ENCODE measurements around the gene FRMD5.
A peak's percentile ranks its signal among the peaks of the same experiment; 100 is the strongest.

FRMD5 gene

DNA sequence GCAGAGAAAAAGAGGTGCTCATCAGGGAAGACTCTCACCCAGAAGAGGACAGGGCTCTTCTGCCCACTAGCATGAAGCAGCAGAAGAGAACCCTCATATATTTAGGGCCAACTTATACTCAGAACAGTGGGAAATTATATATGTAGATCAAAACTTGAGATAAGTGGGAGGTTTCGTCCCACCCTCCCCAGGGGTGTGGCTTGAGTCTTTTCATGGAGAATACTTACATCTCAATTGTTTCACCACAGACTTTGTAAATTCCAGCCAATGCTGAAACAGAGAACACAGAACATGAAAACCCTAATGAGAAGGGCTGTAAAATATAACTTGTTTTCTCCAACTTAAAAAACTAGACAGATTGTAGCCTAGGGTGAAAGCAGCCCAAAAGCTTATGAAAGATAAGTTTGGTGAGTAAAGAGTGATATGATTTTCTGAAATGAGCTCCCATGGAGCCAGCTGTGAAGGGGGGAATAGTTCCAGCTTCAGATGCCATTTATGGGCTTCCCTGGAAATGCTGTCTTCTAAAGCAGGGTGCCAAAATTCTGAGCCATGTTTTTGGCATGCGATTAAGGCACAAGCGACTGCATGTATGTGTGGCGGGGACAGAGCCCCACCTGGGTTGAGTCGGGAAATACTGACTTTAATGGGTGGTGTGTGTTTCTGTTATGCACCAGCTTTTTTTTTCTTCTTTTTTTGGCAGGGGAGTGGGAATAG, 275.4 kb downstream of the FRMD5 start:
- no peak for DNase-seq

DNA sequence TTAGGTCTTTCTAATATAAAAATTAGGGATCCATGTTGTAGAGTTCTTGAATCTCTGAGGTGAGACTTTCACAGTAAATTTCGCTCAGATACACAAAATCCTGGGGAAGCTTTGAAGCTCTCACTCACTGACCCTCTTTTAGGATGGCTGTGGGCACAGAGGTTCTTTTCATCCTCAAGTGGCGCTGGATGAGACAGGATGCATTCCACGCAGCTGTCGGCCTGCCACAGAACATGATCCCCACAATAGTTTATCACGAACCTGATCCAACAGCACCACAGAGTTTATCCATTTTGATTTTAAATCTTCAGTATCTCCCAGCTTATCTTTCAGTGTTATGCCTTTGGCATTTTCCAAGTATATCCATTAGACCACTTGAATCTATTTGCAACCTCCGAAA, 276.4 kb downstream of the FRMD5 start:
- no peak for DNase-seq

DNA sequence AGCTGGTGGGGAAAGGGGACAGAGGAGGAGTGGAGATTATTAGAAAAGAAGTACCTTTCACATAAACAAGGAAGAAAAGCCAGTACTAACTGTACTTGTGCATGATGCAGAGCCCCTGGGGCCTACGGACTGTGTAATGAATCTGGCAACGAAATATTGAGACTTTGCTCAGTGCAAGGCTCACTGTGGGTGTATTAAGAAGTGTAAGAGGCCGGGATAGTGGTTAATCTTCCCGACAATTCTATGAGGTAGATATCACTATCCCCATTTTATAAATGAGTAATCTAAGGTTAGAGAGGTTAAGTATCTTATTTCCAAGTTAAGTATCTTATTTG, 278.8 kb downstream of the FRMD5 start:
- no peak for DNase-seq

DNA sequence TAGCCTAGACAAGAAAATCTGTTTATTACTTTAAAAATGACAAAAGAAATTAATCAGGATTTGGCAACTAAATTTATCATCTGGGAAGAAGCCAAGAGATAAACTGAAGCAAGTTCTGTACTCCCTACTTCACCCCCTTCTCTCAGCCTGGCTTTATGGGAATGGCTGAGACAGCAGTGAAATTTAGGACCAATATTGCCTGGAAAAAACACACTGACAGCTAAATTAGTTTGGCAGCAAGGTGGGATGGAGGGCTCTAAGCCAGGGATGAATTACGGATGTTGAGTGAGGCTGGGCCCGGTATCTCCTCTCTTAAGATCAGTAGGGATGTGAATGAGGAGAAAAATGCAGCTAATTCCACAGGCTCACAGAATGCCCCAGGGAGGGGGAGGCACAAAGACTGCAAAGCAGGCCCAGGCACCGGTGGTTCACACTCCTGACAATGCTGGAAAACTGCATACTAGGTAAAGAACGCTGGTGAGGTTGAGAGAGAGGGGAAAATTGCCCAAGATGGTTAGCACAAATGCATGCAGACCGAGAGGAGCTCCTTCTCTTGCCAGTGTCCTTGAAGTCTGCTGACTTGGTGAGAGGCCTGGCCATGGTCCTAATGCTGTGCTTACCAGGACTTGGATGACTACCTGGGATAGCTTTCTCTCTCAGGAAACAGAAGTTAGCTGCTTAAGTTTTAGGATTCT, 279.3 kb downstream of the FRMD5 start:
- DNase-seq, result no peak

DNA sequence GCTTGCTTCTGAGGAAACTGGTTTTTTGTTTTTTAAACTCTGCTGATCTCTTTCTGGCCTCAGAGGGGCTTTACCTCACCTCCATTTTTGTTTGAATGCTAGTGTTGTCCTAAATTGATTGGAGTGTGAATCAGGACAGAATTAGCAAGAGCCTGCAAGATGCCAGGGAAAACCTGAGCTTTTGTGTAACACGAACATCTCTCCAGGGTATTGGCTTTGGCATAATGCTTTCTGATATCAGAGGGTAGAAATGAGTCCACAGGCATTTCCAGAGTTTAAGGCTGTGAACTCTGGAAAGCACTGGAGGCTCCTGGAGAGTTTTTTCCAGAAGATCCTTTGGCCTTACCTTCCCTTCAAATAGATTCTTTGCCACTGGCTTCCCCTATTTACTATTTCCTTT, 281.1 kb downstream of the FRMD5 start:
- no peak for DNase-seq

DNA sequence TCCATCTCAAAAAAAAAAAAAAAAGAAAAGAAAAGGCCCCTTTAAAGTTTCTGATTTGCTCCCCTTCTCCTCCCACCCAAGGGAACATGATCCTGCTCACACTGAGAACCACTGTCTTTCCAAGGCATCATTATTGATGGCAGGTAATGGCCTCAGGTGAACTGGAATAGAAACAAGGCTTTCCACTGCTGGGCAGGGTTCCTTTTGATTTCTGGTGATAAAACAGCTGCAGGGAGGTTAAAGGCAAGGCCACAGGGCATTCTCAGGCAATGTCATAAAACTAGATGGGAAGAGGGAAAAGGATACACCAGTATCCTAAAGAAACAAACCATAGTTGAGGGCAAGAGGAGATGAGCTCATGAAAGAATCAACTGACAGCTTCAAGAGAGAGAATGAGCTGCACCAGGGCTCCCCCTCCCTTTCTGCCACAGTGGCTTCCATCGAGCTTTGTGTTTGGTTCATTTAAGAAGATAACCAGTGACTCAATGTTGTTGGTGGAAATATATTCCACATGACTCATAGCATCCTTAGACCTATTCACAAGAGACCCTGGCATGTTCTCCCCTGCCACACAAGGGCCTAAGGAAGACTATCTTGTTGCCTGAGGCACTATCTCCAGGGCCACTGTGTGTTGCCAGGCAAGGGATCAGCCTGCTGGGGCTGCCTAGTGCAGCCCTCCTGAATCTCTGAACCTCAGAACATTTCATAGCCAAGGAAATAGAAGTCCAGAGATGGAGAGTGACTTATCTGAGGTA, 281.9 kb downstream of the FRMD5 start:
- peak; percentile 69 for DNase-seq

DNA sequence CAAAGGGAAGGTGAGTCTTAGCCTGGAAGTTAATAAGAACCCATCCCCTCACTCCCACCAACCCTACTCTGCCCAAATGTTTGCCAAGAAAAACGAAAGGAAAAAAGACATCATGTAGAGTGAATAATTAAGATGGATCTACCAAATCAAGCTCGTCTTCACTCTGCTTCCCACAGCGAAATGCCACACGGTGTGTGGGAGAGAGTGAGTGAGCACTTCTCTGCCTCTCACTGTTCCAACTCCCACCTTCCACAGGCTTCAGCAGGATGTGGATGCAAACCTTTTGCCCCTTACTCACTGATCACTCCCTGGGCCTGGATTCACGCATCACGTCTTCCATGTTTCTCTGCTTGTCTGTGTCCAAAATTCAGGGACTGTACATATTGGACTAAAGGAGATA, 282.9 kb downstream of the FRMD5 start:
- DNase-seq, result no peak

DNA sequence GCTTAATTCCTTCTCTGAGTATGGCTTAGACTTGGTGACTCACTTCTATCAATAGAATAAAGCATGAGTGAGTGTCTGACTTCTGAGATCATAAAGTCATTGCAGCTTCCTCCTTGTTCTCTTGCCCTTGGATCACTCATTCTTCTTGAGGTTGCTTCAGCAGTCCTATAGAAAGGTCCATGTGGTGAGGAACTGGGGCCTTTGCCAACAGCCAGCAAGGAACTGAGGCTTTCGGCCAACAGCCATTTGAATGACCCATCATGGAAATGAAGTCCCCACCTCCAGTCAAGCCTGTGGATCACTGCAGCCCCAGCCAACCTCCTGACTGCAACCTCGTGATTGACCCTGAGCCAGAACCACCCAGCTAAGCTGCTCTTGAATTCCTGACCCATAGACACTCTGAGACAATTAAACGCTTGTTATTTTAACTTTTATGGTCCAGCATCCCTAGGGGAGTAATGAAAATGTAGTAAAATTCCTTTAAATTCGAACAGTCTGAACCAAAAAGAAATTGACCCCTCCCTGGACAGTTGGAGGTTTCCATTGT, 283.8 kb downstream of the FRMD5 start:
- peak; percentile 89 for DNase-seq

DNA sequence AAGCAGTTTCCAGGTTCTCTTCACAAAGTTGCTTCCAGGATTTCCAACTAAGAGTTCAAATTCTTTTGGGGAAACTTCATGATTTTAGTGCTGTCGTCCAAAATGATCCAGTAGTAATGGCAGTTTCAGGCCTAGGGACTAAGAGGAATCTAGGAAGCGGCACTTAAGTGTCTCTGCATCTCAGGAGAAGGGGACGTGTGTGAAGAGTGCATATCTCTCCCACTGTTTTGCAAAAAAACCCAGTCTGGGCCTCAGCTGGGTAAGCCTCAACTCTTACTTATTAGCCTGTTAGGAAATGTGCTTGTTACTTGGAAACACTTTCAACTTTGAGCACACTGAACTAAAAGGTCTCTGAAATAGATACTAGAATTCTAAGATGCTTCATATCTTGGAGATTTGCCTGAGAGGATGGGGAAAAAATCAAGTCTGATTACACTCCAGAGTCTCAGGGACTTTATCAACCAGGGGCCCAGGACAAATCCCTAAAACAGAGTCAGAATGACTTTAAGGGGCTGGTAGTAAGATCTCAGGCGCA, 286.5 kb downstream of the FRMD5 start:
- DNase-seq, result no peak

DNA sequence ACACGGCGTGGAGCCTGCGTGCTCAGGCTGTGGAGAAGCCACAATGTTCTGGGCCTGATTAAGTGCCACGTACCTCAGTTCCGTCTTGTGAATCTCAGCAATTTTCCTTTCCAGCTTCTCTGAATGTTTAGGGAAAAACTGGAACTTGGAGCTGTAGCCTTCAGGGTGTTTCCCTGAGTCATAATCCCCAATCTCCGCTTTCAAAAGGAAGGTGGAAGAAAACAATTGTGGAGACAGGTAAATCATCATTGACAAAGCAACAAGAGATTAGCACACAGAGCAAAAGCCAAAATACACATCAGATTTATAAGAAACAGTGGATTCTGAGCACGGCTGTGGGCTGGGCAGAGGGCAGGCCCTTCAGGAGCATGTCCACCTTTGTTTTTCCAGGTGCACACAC, 289.3 kb downstream of the FRMD5 start:
- DNase-seq, result no peak

DNA sequence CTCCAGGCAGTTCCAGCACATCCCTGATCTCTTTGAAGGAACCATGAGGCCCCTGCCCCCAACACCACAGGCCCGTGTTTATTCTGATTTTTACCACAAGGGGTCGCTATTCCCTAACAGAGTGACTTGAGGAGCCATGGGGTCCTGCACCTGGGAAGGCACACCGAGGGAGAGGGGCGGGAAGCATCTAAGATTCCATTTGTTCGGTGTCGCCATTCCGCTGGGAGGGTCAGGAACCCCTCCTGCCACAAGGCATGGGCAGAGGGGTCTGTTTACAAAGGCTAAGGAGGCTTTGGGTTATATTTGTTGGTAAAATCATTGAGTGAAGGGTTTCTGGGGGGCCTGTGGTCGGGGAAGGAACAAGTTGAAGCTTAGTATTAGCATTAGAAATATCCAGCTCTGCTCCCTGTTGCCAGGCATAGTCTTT, 291.2 kb downstream of the FRMD5 start:
- no peak for DNase-seq

DNA sequence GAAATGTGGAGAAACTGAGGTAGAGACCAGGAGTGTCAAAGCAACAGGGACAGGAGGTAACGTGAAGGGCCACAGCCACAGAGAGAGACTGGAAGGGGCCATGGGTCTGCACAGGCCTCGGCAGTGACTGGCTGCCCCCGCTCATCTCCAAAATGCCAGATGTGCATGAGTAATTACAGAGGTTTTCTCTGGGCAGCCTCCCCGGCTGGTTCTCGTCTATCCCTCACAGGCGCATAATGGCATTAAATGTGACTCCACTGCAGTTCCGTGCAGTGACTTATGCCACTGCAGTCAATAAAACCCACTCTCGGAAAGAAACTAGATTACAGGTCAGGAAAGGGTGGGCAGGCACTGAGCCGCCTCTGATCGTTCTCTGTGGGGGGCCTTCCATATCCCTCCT, 293.6 kb downstream of the FRMD5 start:
- no peak for DNase-seq

DNA sequence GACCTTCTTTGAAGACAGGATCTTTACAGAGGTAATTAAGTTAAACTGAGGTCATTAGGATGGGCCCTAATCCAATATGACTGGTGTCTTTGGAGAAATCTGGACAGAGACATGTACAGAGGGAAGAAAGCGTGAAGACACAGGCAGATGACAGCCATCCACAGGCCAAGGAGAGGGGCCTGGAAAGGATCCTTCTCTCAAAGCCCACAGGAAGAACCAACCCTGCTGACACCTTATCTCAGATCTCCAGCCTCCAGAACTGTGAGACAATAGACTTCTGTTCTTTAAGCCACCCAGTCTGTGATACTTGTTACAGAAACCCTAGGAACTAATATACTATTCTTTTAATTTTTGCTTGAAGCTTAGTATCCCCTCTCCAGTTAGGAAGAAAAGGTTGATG, 294.1 kb downstream of the FRMD5 start:
- DNase-seq, result no peak

DNA sequence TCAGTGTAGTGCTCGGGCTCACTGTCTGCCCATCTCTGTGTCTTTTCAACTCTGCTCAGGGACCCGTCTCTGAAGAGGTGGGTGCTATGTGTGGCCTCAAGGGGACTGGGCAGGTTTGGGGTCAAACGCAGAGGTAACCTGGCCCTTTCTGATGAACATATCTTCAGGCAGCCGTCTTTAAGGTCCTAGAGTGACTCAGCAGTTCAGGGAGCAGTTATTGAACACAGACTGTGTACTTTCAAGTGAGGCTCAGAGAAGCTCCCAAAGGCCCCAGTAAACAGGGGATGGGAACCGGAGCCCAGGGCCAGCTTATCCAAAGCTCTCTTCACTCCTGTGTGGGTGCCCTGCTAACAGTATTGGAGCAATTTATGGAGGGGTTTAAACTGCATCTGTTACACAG, 295.1 kb downstream of the FRMD5 start:
- no peak for DNase-seq

DNA sequence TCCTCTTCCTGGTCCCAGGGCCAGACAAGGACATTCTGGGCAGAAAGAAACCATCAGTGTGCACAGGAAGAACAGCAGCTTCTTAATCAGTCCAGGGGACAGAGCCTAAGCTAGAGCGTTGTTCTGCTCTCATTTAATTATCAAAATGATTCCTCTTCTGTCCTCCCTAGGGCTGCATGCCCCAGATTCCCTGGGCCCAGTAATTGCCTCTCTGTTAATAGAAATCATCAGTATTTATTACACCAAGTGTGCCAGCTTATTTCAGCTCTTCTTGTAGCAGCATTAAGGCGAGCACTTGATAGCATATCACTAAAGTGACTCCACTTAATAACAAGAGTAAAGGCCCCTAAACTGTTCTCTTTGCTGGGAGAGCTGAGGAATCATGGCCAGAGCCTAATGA, 296.2 kb downstream of the FRMD5 start:
- no peak for DNase-seq

DNA sequence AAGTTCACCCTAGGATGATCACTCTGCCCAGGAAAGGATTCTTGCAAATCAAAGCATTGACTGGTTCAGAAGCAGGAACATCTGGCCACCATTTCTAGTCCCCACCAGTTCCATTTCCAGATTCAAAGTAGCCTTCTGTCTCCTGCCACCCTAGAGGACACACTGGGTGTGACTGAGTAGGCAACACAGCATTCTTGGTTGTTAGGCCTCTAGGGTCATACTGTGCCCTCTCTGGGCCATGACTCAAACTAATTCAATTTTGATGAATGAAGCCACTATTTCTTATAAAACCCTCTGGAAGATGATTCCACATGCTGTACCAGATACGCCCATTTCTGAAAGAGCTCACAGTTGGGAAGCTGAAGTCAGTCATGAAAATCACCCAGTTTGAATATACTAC, 298.5 kb downstream of the FRMD5 start:
- DNase-seq, result no peak

DNA sequence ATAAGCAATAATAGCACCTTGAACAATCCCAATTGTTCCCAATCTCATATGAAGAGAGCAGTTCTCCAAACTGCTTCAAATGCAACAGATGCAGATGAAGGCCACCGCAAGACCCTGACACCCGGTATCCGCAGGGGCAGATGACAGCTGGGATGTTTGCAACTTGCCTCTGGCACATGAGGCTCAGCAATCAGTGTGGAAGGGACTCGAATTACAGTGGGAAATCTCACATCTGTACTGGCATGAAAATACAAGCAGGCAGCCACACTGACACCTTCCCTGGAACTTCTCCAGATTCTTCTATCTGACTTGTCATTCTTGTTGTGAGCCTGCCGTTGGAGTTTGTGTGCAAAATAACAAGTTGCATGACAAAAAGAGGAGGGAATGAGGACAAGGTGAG, 299.5 kb downstream of the FRMD5 start:
- no peak for DNase-seq

DNA sequence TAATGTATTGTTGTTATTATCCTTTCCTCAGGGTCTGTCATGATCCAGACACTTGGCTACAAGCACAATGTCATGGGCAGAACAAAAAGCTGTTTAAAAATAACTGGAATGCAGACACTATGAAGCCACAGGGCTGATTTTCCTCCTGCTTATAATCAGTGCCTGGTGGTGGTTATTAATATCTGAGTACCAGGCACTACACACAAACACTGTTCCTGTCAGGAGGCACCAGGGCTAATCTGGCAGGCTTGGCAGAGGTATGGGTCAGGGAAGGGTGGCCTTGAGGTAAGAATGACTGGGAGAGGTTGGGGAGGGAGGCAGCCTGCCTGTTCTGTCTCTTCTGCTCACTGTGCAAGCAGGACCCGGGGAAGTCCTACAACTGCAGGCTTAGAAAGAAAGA, 301.1 kb downstream of the FRMD5 start:
- DNase-seq, result no peak

DNA sequence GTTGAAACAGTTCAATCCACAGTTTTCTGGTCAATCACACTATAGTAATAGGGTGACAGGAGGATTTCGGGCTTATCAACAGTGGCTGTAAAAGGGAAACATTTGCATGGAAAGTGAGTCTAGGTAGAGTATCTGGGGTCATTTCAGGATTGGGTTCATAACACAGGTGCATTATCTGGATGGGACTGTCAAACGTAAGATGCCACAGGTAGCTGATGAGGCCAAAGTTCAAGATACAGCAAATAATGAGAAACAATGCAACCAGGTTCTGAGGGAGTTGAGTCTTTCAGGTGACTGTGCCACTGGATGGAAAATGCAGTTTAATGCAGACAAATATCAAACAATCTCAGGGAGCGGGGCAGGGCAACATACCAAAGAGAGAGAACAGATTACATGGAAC, 306.0 kb downstream of the FRMD5 start:
- no peak for DNase-seq

DNA sequence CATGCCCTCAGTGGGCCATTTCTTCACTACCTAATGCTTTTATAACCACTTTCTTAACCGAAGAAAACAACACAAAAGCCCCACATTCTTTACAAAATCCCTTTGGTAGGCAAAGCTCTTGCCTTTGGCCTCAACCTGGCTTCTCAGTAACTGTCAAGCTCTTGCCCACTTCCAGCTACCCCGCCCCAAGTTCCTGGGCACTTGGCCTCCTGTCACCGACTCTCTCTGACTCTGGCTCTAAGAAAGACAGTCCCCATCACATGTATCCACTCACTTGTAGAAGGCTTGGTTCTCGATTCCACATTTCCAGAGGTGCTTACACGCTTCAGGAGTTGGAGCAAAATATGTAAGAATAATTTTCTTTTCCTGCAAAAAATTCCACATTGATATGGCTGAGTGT, 307.2 kb downstream of the FRMD5 start:
- no peak for DNase-seq

DNA sequence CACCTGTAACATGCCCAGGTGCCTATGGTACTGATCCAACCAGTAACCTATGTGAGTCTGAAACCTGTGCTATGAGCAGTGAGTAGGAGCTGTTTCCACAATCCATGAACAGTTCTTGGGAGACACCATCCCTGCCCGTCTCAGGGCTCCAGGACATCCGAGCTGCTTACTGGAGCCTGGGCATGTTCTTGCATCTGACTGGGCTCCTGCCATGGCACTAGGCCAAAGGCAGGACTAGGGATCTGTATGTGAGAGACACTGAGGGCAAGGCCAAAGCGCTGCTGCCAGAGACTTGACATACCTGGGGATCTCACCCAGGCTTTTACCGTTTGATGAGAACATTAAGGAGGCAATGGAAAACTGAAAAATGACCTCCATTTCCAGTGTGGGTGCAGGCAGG, 308.5 kb downstream of the FRMD5 start:
- no peak for DNase-seq

DNA sequence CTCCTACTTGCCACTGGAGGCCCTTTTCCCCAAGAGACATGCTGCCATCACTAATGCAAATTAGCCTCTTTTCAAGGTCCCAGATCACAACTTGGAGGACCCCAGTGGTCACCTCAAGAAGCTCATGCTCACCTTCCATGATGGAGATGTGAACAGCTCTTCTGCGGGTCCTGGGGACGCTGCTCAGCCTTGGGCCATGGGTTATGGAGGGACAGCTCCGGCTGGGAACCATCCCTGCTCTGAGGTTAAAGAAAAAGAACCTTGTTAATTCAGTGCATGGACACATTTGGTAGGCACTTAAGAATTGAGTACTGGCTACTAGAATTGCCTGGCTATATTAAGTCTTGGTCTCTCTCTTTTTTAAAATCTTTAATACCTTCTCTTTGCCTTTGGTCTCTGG, 311.5 kb downstream of the FRMD5 start:
- no peak for DNase-seq

DNA sequence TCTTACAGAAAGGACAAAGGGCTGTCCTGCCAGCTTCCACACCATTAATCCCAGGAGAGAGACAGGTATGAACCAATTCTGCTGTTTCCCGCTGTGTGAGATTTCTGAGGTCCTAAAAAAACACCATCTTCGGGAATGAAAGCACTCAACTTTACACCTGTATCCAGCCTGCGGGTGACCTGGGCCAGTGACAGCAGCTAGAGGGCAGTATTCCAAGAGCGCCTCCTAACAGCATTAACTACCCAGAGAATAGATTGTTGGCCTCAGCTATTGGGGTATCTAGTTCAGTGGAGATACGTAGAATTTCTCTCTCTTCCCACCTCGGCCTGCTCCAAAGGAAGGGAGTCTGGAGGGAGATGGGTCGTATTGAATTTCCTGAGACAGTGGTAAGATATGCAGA, 313.1 kb downstream of the FRMD5 start:
- DNase-seq, result no peak

DNA sequence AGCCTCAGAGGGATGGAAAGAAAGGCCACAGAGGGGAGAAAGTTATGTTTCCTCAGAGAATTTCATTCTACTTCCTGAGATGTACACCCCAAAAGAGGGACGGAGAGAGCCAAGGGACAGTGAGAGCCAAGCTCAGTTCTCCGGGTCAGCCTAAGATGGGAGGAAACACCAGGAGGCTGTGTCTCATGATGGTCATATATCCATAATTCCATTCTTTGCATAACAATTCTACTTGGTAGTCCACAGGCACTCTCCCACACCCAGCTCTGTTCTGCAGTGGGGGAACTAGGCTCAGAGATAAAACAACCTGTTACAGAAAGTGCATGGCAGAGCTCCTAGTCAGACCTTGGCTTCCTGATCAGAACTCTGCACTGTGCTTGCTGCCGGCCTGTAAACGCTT, 313.8 kb downstream of the FRMD5 start:
- no peak for DNase-seq

Data from GOT3 (cell line).